Adrenal gland (tissue), 5 donors: Measurements from ENCODE around the gene DIP2A.
"Not testable (repeated sequence)": the region's sequence is repeated elsewhere in the genome, so short reads cannot be mapped to it uniquely, and the experiment has no call there.

Experiments
- CTCF ChIP-seq, 6 experiments: fragments of 450-650 bp in 4 of 6; fragments of 200-600 bp in 2 of 6; sonication (generic) in 1 of 6; IDR thresholded peaks; 1 replicate in 5 of 6; 2 replicates in 1 of 6; pipeline versions ENCODE4 v1.5.1 to v1.8.0; 2016 to 2021; ENCODE audit warnings: antibody characterized with exemption in 6 of 6, mild to moderate bottlenecking in 2 of 6, moderate library complexity in 1 of 6
- POLR2A ChIP-seq, 2 donors: fragments of 450-650 bp; IDR thresholded peaks; one replicate each; pipeline ENCODE4 v1.6.1; 2017; ENCODE audit warnings: antibody characterized with exemption in 2 of 2, mild to moderate bottlenecking in 2 of 2, moderate library complexity in 1 of 2
- donor health status: DM: no; HTN: no; CAD: no.

GRCh38 chr21:46465153-46465552 lies 6.5 kb downstream of the DIP2A start:
- not testable (repeated sequence) for TF ChIP-seq CTCF, POLR2A (IDR thresholded peaks at IDR 0.05)
